Lower leg skin (tissue), 3 donors: ENCODE measurements around the gene HOXB1.

ENCODE experiments used
- CTCF ChIP-seq, 3 donors: fragments of 450-650 bp; IDR thresholded peaks; one replicate each; pipeline ENCODE4 v1.5.1; 2016; ENCODE audit warnings: antibody characterized with exemption in 3 of 3, mild to moderate bottlenecking in 3 of 3, moderate library complexity in 2 of 3
- POLR2A ChIP-seq, 2 donors: fragments of 450-650 bp; IDR thresholded peaks; one replicate each; pipeline ENCODE4 v1.6.1; 2016 to 2017; ENCODE audit warnings: antibody characterized with exemption in 2 of 2, mild to moderate bottlenecking in 1 of 2, moderate library complexity in 1 of 2

GRCh38 chr17:48513666-48514455, 16.9 kb downstream of the HOXB1 start:
- TF ChIP-seq CTCF (IDR thresholded peaks at IDR 0.05) (no peak), POLR2A (IDR thresholded peaks at IDR 0.05) (no peak)
